Peyer's patch (tissue), 4 donors: Measurements from ENCODE around the gene CRABP2.

ENCODE experiments used
- CTCF ChIP-seq, 6 experiments: fragments of 450-650 bp in 4 of 6; fragments of 200-600 bp in 2 of 6; sonication (generic) in 1 of 6; IDR thresholded peaks; one replicate each; pipeline ENCODE4 v1.5.1; 2017 to 2019; ENCODE audit warnings: antibody characterized with exemption in 6 of 6, mild to moderate bottlenecking in 3 of 6, moderate library complexity in 1 of 6
- POLR2A ChIP-seq, 2 donors: fragments of 450-650 bp; IDR thresholded peaks; one replicate each; pipeline ENCODE4 v1.5.1; 2017; ENCODE audit warnings: antibody characterized with exemption in 2 of 2, mild to moderate bottlenecking in 2 of 2, moderate library complexity in 2 of 2

GRCh38 chr1:156657741-156658319 is 47.6 kb downstream of the CRABP2 start:
- no peak for TF ChIP-seq POLR2A (IDR thresholded peaks at IDR 0.05)
- no peak for TF ChIP-seq CTCF (IDR thresholded peaks at IDR 0.05)
